GM21526 (cell line): ENCODE data around the gene TDG.

ENCODE experiments used
- ATAC-seq: cut with Tn5 transposase; IDR thresholded peaks from one replicate; pipeline ENCODE4 v1.9.1; 2021; ENCODE audit warnings: moderate library complexity; ENCODE audit not compliant: unreplicated experiment, low FRiP score

TDG gene

DNA sequence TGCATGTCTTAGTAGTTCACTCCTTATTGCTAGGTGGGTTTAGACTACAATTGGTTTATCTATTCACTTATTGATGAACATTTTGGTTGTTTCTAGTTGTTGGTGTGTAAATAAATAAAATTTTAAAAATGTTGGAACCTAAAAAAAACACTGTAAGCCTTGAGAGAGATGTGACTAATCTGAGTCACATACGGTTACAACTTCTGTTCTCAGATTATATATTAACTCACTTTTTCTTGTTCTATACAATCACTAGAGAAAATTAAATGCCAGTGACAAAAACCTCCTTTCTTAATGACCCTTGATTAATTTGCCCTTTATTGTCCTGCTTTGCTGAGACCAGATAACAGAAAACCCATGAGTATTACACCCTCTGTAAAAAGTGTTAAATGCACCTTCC lies 7.1 kb upstream of the TDG start:
- no peak for ATAC-seq

- no peak for ATAC-seq
Measured at GRCh38 chr12:103960616-103961227, 5.0 kb upstream of the TDG start.

GRCh38 chr12:103962493-103962892 lies 3.2 kb upstream of the TDG start:
- no peak for ATAC-seq

- ATAC-seq, result no peak
Measured at GRCh38 chr12:103964805-103965204, 867 bp upstream of the TDG start.

- no peak for ATAC-seq
Measured at GRCh38 chr12:103965255-103965589, 450 bp upstream of the TDG start.

- ATAC-seq, result no peak
Measured at GRCh38 chr12:103966736-103967135, 1.1 kb downstream of the TDG start.

- no peak for ATAC-seq
Measured at GRCh38 chr12:103969391-103969790, 3.7 kb downstream of the TDG start.

DNA sequence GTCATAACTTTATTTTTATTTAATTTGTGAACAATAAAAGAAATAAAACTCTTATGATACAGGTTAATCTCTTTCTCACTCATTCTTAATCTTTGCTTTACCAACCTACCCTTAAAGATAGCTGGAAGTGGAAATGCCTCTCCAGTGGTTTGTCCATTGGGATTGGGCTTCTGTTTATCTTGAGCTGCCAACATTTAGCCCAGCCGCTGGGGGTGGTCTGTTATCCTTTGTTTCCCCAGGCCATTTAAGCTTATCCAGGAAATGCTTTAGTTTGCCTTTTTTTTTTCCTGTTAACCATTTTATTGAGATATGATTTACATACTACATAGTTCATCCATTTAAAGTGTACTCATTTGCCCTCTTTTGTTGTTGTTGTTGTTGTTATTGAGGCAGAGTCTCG lies 8.2 kb downstream of the TDG start:
- no peak for ATAC-seq

DNA sequence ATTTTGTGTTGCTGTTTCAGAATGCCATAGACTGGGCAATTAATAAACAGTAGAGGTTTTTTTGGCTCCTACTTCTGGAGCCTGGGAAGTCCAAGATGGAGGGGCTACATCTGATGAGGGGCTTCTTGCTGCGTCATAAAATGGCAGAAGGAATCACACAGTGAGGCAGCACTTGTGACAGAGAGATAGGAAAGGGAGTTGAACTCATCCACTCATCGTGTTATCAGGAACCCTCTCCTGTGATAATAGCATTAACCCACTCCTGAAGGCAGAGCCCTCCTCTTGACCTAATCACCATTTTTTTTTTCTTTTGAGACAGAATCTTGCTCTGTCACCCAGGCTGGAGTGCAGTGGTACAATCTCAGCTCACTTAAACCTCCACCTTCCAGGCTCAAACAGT lies 9.7 kb downstream of the TDG start:
- ATAC-seq, result no peak

GRCh38 chr12:103978384-103978982 lies 12.8 kb downstream of the TDG start:
- ATAC-seq, result no peak

- no peak for ATAC-seq
Measured at GRCh38 chr12:103986829-103987228, 21.2 kb downstream of the TDG start.

DNA sequence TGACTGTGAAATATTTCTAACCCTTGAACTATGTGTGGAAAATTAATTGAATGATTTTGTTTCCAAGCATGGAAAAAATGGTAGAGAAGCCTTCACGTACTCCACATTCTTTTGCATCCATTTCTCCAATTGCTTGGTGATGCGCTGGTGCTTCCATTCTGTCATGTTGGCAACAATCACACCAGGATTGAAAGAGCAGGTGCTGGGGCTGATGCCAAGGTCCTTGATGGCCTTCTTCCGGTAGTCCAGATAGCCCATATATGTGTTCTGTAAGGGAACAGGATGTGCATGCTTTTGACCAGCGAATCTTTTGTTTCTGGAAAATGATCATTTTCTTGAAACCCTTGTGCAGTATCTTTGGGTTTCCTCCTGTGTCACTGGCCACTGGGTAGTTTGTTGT lies 28.6 kb downstream of the TDG start:
- ATAC-seq, result no peak

GRCh38 chr12:103996595-103996994 lies 30.9 kb downstream of the TDG start:
- ATAC-seq, result no peak

GRCh38 chr12:103997286-103997900 lies 31.7 kb downstream of the TDG start:
- ATAC-seq, result no peak

- ATAC-seq, result no peak
Measured at GRCh38 chr12:103998976-103999375, 33.3 kb downstream of the TDG start.

DNA sequence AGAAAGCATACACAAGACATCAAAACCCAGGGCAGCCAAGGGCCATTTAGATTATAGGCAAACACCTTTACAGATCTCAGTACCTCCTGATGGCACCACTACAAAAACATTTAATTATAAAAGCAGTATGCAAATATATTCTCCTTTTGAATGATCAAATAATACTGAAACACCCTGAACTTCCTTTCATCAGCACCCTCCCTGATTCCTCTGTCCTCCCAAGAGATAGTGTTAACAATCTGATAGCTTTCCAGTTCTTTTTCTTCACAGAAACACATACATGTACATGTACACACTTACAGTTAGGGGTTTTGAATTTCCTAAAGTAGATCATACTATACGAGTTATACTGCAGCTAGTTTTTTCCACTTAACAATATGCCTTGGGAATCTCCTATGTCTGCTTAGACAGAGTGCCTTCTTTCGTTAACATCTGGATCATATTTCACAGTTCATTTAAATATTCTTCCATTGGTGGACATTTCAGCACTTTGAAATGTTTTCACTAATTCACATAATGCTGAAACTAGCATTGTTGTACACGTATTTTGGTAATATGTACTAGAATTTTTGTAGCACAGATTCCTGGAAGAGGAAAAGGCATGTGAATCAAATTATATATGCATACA lies 35.2 kb downstream of the TDG start:
- ATAC-seq, result no peak

DNA sequence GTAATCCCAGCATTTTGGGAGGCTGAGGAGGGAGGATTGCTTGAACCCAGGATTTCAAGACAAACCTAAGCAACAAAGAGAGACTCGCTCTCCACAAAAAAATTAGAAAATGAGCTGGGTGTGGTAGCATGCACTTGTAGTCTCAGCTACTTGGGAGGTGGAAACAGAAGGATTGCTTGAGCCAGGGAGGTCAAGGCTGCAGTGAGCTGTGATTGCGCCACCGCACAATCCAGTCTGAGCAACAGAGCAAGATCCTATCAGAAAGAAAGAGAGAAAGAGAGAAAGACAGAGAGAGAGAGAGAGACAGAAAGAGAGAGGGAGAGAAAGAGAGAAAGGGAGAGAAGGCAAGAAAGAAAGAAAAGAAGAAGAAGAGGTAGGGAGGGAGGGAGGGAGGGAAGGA lies 37.0 kb downstream of the TDG start:
- no peak for ATAC-seq

DNA sequence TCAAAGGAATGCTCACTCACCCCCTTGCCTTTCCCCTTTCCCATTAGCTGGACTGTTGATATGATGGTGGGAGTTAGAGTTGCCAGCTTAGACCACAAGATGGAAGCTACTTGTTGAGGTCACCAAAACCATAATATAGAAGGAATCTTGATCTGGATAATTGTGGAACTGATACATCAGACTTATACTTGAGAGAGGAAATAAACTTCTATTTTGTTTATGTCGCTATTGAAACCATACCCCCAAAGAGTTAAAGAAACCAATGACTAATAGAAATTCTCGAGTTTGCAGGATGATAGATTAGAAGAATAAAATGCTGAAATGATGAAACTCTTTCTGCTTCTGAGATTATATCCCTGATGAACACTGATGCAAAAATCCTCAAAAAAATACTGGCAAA lies 37.9 kb downstream of the TDG start:
- ATAC-seq, result no peak

- no peak for ATAC-seq
Measured at GRCh38 chr12:104006929-104007328, 41.3 kb downstream of the TDG start.

- no peak for ATAC-seq
Measured at GRCh38 chr12:104010121-104010520, 44.4 kb downstream of the TDG start.

DNA sequence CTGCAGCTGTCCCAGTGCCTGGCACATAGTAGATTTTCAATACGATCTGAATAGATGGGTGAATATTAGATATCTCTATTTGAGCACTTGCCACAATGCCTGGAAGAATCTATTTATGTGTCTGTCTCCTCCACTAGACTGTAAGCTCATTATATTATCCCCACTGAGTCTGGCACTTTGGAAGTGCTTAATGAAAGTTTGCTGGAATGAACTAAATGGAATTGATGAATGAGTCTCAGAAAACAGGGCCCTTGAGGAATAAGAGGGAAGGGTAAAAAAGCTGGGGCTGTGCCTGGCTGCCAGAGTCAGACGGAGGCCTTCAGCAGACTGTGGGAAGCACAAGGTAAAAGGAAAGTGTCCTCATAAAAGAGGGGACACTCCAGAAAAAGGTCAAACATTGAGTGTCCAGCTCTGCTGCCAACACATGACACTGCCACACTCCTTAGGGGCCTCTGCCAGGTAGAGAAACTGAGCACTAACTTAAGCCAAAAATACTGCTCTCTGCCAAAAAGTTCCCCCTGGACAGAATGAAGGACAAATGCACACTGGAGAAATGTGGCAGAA lies 45.0 kb downstream of the TDG start:
- no peak for ATAC-seq

DNA sequence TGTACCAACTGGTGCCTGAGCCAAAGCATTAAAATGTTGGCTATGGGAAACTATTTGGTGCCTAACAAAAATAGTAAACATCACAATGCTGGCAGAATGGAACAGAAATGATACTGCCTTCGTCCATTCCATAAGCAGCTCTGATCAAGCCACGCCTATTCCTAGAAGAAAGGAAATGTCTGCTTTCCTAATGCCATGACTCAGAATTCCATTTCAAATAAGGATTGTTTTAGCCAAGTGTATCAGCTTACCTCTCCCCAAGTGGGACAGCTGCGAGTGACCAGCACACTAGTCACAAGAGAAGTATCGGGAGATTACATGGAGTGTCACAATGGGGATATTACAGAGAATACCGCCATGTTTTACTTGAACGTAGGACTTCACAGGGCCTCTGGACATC lies 45.6 kb downstream of the TDG start:
- ATAC-seq, result no peak
